GM18861 (cell line): ENCODE measurements around the gene PARD3.
A peak's percentile ranks its signal among the peaks of the same experiment; 100 is the strongest.
"Not testable (repeated sequence)": the region's sequence is repeated elsewhere in the genome, so short reads cannot be mapped to it uniquely, and the experiment has no call there.

Experiments used
- ATAC-seq: cut with Tn5 transposase; IDR thresholded peaks from one replicate; pipeline ENCODE4 v1.9.1; 2021; ENCODE audit not compliant: unreplicated experiment

PARD3 gene

GRCh38 chr10:34405611-34406462, 409.3 kb downstream of the PARD3 start:
- ATAC-seq: no peak

GRCh38 chr10:34403512-34403911, 411.6 kb downstream of the PARD3 start:
- no peak for ATAC-seq

- ATAC-seq: no peak
Measured at GRCh38 chr10:34400075-34400474, 415.0 kb downstream of the PARD3 start.

- ATAC-seq: no peak
Measured at GRCh38 chr10:34399013-34399412, 416.1 kb downstream of the PARD3 start.

DNA sequence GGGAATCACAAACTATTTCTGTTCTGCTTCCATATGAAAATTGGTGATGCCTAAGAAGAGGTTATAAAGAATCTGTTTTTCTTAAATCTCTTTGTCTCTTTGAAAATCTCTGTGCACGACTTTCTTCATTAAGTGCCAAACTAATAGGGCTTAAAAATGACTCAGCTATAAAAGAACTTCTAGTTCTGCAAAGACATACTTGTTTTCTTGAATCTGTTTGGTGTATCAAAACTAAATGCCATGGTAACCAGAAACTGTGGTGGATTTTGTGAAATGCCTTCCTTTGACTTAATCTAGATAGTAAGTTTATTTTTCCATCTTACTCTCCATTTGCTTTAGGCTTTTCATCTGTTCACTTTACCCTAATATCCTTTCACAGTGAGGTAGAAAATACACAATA, 417.8 kb downstream of the PARD3 start:
- ATAC-seq: no peak

GRCh38 chr10:34396663-34397062, 418.4 kb downstream of the PARD3 start:
- no peak for ATAC-seq

- ATAC-seq: no peak
Measured at GRCh38 chr10:34392641-34393170, 422.4 kb downstream of the PARD3 start.

- ATAC-seq: not testable (repeated sequence)
Measured at GRCh38 chr10:34391168-34391567, 423.9 kb downstream of the PARD3 start.

DNA sequence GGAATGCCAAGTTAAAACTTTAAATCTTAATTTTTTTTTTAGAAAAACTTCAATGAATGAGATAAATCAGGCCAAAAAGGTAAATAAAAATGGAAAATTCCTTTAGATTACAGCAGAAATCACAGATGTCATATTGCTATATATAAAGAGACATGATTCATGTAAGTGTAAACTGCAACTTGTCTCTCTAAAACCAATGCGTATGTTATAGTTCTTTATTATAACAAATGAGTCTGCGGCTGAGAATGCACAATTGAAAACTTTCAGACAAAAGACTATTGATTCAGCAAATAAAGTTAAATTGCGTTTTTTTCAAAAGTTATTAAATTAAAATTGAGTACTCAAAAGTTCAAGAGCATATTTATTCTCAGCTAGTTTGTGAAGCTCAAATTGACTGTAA, 425.3 kb downstream of the PARD3 start:
- no peak for ATAC-seq

DNA sequence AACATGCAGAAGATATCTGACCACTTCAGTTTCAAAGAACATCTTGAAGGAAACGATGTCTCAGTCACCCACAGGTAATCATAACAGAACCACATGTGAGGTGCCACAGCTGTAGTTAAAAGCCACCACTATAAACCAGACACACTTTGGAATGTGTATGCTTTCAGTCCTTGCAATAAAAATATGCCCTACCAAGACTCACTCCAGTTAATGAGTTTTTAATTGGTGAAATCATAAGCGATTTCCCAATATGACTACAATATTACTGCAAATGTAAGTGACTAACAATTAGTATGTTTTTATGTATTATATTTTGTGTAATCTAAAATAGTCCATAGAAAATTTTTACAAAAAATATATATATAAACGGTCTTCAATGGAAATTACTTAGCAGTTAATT, 428.2 kb downstream of the PARD3 start:
- ATAC-seq: no peak

- no peak for ATAC-seq
Measured at GRCh38 chr10:34384372-34384771, 430.7 kb downstream of the PARD3 start.

DNA sequence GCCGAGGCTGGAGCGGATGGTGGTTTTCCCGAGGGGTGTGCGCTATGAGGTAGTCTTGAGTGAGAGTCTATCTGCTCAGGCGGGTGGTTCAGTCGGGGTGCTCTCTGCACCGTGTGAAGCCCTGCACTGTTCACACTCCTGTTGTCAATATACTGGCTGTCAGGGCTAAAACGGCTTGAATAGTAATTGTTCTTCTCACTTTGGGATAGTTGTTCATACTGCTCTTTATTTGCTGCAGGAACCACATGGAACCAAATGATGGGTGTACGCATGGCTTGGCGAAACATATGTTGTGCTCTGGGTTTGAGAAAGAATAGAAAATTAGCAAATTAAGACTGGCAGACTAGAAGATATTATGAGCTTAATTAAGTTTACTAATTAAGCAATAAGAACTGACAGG, 432.5 kb downstream of the PARD3 start:
- ATAC-seq: no peak

DNA sequence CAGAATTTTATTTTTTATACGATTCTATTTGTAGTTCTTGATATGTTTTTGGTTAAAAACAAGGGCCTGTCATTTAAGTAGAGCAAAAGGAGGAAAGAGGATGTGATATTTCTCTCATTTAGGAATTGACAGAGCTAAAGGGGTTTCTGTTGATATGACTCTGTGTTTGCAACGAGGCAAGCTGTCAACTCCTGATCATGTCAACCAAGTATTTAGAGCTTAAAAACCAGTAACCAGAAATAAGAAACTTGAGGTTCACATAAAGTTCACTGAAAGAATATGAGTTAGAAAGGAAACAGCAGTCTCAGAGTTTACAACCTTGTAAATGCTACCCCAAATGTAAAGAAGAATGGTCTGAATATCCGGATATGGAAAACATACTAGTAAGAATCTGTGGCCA, 434.2 kb downstream of the PARD3 start:
- ATAC-seq: no peak

- no peak for ATAC-seq
Measured at GRCh38 chr10:34378297-34378696, 436.8 kb downstream of the PARD3 start.

DNA sequence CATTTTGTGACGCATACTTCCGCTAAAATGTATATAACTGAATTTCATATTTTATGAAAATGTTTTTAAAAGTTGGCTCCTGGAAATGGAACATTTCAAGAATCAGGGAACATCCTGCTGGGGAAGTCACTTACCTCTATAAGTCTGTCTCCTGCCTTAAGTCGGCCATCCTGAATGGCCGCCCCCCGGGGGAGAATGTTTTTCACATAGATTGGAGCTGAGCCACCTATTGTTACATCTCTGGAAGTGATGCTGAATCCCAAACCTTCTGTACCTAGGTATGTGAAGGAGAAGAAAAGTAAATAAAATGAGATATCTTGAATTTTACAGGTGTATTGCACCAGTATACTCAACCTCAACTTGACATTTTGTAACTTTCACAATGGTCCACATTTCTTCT, 437.3 kb downstream of the PARD3 start:
- ATAC-seq: no peak

- peak; percentile 15 for ATAC-seq
Measured at GRCh38 chr10:34374356-34375045, 440.6 kb downstream of the PARD3 start.

- no peak for ATAC-seq
Measured at GRCh38 chr10:34373211-34373610, 441.9 kb downstream of the PARD3 start.

GRCh38 chr10:34372509-34372908, 442.6 kb downstream of the PARD3 start:
- no peak for ATAC-seq

GRCh38 chr10:34370126-34370525, 445.0 kb downstream of the PARD3 start:
- ATAC-seq: no peak

DNA sequence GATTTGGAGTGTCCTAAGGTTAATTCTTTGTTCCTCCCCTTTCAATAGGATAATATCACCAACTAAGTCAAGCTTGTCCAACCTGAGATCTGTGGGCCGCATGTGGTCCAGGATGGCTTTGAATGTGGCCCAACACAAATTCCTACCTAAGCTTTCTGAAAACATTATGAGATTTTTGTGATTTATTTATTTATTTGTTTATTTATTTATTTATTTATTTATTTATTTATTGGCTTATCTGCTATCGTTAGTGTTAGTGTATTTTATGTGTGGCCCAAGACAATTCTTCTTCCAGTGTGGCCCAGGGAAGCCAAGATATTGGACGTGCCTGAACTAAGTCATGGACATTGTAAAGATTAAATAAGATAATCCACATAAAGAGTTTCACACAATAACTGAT, 446.0 kb downstream of the PARD3 start:
- no peak for ATAC-seq

DNA sequence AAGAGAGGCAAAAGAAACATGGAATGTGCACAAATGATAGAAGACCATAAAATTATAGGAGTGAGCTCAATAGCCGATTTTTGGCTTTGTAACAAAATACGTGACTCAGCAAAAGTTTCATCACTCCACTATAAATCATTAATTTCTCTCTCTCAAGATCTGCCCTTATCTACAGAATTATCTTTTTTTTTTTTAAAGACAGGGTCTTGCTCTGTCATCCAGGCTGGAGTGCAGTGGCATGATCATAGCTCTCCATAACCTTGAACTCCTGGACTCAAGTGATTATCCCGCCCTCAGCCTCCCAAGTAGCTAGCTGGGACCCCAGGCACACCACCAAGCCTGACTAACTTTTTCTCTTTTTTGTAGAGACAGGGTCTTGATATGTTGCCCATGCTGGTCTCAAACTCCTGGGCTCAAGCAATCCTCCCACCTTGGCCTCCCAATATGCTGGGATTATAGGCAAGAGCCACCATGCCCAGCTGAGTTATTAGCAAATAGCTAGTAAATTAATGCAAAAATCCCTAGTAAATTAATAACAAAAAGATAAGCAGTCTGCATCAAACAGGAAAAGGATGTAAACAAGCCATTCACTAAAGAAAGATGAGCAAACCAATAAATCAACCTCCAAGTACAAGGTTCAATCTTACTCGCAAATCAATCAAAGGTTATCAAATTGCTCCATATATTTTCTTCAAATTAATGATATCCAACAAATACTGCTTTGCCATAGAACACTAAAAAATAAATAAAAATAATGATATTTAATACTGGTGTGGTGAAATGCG, 450.7 kb downstream of the PARD3 start:
- ATAC-seq: no peak
